ENCODE data around the gene EDDM13.
"Not testable (repeated sequence)": the region's sequence is repeated elsewhere in the genome, so short reads cannot be mapped to it uniquely, and the experiment has no call there.

- TF ChIP-seq CSRNP3 (CRISPR knock-in tag; IDR thresholded peaks at IDR 0.05); ISL1 (CRISPR knock-in tag; IDR thresholded peaks at IDR 0.05); GLIS3 (CRISPR knock-in tag; IDR thresholded peaks at IDR 0.05); CSDC2 (CRISPR knock-in tag; IDR thresholded peaks at IDR 0.05); OSR1 (CRISPR knock-in tag; IDR thresholded peaks at IDR 0.05); ZC3H10 (CRISPR knock-in tag; IDR thresholded peaks at IDR 0.05); RARB (CRISPR knock-in tag; IDR thresholded peaks at IDR 0.05); ARNTL (CRISPR knock-in tag; IDR thresholded peaks at IDR 0.05; ENCODE audit: borderline replicate concordance, low read depth); PPARA (CRISPR knock-in tag; IDR thresholded peaks at IDR 0.05; ENCODE audit: borderline replicate concordance); SNAI2 (CRISPR knock-in tag; IDR thresholded peaks at IDR 0.05); ZNF8 (CRISPR knock-in tag; IDR thresholded peaks at IDR 0.05); ESRRG (CRISPR knock-in tag; IDR thresholded peaks at IDR 0.05): not testable (repeated sequence)
- TF ChIP-seq, protein P1, sequence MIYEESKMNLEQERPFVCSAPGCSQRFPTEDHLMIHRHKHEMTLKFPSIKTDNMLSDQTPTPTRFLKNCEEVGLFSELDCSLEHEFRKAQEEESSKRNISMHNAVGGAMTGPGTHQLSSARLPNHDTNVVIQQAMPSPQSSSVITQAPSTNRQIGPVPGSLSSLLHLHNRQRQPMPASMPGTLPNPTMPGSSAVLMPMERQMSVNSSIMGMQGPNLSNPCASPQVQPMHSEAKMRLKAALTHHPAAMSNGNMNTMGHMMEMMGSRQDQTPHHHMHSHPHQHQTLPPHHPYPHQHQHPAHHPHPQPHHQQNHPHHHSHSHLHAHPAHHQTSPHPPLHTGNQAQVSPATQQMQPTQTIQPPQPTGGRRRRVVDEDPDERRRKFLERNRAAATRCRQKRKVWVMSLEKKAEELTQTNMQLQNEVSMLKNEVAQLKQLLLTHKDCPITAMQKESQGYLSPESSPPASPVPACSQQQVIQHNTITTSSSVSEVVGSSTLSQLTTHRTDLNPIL (CRISPR knock-in tag; IDR thresholded peaks at IDR 0.05; ENCODE audit: low read depth), result not testable (repeated sequence)
- TF ChIP-seq, protein P2, sequence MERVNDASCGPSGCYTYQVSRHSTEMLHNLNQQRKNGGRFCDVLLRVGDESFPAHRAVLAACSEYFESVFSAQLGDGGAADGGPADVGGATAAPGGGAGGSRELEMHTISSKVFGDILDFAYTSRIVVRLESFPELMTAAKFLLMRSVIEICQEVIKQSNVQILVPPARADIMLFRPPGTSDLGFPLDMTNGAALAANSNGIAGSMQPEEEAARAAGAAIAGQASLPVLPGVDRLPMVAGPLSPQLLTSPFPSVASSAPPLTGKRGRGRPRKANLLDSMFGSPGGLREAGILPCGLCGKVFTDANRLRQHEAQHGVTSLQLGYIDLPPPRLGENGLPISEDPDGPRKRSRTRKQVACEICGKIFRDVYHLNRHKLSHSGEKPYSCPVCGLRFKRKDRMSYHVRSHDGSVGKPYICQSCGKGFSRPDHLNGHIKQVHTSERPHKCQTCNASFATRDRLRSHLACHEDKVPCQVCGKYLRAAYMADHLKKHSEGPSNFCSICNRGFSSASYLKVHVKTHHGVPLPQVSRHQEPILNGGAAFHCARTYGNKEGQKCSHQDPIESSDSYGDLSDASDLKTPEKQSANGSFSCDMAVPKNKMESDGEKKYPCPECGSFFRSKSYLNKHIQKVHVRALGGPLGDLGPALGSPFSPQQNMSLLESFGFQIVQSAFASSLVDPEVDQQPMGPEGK (CRISPR knock-in tag; IDR thresholded peaks at IDR 0.05; ENCODE audit: borderline replicate concordance), result not testable (repeated sequence)
These were observed 64.5 kb downstream of the EDDM13 start for GRCh38 chr19:56337077-56337476.

Data from SK-N-SH treated with all-trans-retinoic acid at 6 μM for 48 hours (cell line).